ENCODE results near the gene ADAMTS9.

The ADAMTS9 gene

DNA sequence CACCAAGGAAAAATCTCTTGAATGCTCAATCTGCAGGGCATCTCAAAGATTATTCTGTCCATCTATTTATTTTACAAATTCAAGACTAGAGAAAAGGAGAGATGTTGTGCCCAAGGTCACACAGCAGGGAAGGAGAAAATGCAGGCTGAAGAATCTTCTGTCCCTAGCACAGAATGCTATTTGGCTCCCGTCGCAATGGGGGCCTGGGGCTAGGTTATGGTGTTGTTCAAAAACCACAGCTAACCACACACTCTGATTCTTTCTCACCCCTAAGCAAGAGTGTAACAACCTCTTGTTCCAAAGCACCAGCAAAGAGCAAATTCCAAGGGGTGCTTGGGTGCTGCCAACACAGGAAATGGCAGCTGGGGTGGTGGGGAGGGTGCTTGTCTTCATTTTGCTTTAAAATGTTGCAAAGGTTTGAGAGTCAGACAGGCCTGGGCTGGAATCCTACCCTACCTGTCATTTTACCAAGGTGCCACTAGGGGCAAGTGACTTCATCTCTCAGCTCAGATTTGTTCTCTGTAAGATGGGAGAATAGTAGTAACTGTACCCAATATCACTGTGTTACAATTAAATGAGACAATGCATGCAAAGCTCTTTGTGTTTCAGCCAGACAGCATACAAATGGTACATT is 112.5 kb downstream of the ADAMTS9 start:
- no peak for FAIRE-seq
- TF ChIP-seq POLR2A (IDR thresholded peaks at IDR 0.05; ENCODE audit: low read depth, low read length): no peak
- no peak for DNase-seq (ENCODE audit: insufficient read length, low spot score)

- FAIRE-seq (no peak), DNase-seq (ENCODE audit: insufficient read length, low spot score) (no peak)
- TF ChIP-seq POLR2A (IDR thresholded peaks at IDR 0.05; ENCODE audit: low read depth, low read length): no peak
Observed at GRCh38 chr3:64574194-64574593, 113.6 kb downstream of the ADAMTS9 start.

DNA sequence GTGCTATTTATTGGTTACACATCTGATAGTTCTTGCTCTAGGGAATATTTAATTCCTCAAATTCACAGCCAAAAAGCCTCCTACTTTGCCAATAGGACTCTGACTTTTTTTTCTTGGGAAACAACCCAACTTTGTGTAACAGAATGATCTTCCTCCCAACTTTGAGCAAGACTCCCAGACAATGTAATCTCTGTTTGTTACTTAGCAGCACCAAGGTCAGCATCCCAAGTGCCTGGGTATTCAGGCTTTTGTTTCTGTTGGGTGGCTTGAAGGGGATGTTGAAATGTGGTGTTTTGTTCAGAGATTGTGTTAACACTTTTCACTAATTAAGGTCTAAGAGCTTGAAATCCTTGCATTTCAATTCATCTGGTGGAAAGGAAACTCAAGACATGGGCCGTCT is 115.8 kb downstream of the ADAMTS9 start:
- DNase-seq (ENCODE audit: insufficient read length, low spot score) (no peak), FAIRE-seq (no peak)
- TF ChIP-seq POLR2A (IDR thresholded peaks at IDR 0.05; ENCODE audit: low read depth, low read length): no peak

GRCh38 chr3:64568895-64569517 is 118.8 kb downstream of the ADAMTS9 start:
- no peak for TF ChIP-seq POLR2A (IDR thresholded peaks at IDR 0.05; ENCODE audit: low read depth, low read length)
- no peak for FAIRE-seq
- no peak for DNase-seq (ENCODE audit: insufficient read length, low spot score)

DNA sequence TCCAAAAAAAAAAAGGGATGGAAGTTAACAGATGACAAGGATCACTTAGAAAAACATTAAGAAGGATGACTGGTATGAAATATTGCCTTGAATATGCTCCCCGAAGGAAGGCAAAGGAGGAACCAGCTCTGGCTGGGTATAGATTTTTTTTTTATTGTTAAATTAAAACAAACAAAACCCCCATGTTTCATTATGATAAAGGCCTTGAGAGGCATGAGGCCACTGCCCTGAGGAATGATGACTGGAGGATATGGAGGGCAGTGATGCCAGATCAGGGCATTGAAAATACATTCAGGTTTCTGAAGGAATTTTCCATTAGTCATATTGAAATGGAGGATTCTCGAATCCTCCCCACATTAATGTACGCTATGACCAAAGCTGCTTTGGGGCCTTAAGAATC is 120.9 kb downstream of the ADAMTS9 start:
- FAIRE-seq (no peak), DNase-seq (ENCODE audit: insufficient read length, low spot score) (no peak)
- no peak for TF ChIP-seq POLR2A (IDR thresholded peaks at IDR 0.05; ENCODE audit: low read depth, low read length)

GRCh38 chr3:64563751-64564150 is 124.0 kb downstream of the ADAMTS9 start:
- FAIRE-seq (no peak), DNase-seq (ENCODE audit: insufficient read length, low spot score) (no peak)
- no peak for TF ChIP-seq POLR2A (IDR thresholded peaks at IDR 0.05; ENCODE audit: low read depth, low read length)

GRCh38 chr3:64561868-64562267 is 125.9 kb downstream of the ADAMTS9 start:
- DNase-seq (ENCODE audit: insufficient read length, low spot score) (no peak), FAIRE-seq (no peak)
- no peak for TF ChIP-seq POLR2A (IDR thresholded peaks at IDR 0.05; ENCODE audit: low read depth, low read length)

DNA sequence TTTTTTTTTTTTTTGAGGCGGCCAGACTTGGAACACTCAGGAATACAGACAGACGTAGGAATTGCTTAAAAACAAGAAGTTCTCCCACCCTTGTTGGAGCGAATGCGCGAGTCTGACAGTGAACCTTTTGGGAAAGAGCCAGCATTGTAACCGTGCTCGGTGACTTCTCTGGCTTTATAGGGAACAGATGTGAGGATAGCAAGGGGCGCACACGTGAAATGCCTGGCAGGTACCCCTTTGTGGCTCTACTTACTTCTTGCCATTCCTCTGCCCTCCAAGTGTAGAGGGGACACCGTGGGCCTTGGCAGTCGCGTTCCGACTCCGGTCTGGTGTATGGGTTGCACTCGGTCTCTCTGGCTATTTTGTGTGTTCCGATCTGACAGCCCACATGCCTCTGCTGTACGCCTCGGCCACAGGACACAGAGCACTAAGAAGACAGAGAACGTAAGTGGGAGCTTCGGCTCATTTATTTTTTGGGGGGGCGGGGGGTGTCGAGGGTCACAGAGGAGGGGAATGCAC is 126.4 kb downstream of the ADAMTS9 start:
- DNase-seq (ENCODE audit: insufficient read length, low spot score): no peak
- no peak for FAIRE-seq
- no peak for TF ChIP-seq POLR2A (IDR thresholded peaks at IDR 0.05; ENCODE audit: low read depth, low read length)

DNA sequence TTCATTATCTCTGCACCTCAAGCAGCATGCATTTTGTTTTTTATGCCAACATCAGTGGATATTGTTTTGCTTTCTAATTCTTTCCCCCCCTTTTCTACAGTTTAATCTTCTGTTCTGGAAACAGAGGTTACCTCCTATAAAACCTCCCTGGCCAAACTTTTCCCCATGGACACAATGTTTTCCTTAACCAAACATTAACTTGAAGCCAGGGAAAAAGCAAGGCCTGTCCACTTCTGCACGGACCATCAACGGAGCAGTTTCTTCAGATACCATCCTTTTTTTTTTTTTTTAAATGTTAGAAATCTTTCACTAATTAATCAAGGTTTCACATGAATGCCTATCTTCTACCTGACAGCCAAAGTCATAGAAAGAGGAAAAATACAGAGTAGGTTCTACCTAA is 127.0 kb downstream of the ADAMTS9 start:
- no peak for TF ChIP-seq POLR2A (IDR thresholded peaks at IDR 0.05; ENCODE audit: low read depth, low read length)
- FAIRE-seq (no peak), DNase-seq (ENCODE audit: insufficient read length, low spot score) (no peak)

DNA sequence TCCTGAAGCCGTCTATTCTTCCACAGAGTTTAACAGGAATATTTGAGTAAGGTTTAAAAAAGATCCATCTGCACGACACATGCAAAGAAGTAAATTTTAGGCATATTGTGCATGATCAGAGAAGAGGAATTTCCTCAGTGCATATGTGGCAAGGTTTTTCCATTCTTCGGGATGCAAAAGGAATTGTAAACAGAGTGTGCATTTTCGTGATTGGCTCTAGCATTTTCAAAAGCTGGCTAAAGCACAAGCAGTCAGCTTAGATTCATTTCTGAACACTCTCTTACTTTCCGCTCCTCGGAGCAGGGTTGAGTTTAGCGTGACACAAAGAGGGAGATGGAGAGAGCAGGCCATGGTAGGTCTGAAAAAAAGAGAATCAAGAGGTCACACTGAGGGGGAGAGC is 128.2 kb downstream of the ADAMTS9 start:
- TF ChIP-seq POLR2A (IDR thresholded peaks at IDR 0.05; ENCODE audit: low read depth, low read length): no peak
- FAIRE-seq (no peak), DNase-seq (ENCODE audit: insufficient read length, low spot score) (no peak)

DNA sequence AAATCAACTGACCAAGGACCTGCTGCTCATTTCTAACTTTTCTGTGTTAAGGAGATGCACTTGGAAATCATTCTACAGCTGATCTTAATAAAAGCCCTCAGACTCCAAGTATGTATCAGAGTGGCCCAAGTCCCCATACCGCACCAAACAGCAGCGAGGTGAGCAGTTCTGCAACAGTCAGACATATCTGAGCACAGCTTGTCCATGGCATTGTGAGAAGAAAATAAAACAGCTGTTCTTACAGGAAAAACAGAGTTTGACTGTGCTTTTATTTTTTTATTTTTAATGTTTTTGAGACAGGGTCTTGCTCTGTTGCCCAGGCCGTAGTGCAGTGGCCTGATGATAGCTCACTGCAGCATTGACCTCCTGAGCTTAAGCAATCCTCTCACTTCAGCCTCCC is 131.8 kb downstream of the ADAMTS9 start:
- TF ChIP-seq POLR2A (IDR thresholded peaks at IDR 0.05; ENCODE audit: low read depth, low read length): no peak
- DNase-seq (ENCODE audit: insufficient read length, low spot score): no peak
- no peak for FAIRE-seq

- no peak for TF ChIP-seq POLR2A (IDR thresholded peaks at IDR 0.05; ENCODE audit: low read depth, low read length)
Observed at GRCh38 chr3:64555351-64555750, 132.4 kb downstream of the ADAMTS9 start.

DNA sequence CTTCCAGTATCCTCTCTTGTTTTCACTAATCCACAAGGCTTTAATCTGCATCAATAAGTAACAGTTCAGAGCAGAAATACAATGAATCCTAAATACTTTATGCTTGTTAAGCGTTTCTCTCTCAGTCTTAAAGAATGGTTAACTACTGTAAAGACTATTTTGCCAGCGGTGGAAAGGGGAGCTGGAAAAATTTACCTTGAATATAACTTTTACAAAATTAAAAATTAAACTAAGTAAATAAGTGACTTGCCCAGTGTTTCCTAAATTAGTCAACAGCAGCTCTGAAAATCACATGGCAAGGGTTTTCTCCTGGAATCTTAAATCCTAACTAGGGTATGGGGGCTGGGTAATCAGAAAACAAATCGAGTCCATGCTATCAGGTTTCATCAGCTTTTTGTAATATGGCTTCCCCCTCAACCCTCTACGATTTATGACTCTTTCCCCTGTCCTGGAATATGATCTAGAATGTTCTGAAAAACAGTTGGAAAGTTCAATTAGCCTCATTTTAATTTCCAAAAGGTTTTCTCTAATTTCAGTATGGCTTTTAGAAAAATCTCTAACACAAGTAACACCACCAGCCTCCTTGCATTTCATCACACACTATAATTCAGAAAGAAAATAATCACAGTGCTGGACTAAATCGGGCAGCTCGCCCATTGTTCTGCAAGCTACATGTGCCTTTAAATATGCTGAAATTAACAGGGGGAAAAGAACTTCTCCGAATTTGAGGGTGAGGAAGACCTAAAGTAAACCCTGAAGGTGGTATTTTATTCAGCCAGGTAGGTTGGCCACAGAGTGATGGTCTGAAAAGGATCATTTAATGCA is 133.5 kb downstream of the ADAMTS9 start:
- FAIRE-seq (no peak), DNase-seq (ENCODE audit: insufficient read length, low spot score) (no peak)
- no peak for TF ChIP-seq POLR2A (IDR thresholded peaks at IDR 0.05; ENCODE audit: low read depth, low read length)

More at GRCh38 chr3:64555351-64555750, 132.4 kb downstream of the ADAMTS9 start:
- no peak for FAIRE-seq
- no peak for DNase-seq (ENCODE audit: insufficient read length, low spot score)

GRCh38 chr3:64552966-64553365 is 134.8 kb downstream of the ADAMTS9 start:
- DNase-seq (ENCODE audit: insufficient read length, low spot score) (no peak), FAIRE-seq (no peak)
- TF ChIP-seq POLR2A (IDR thresholded peaks at IDR 0.05; ENCODE audit: low read depth, low read length): no peak
